Measurements from ENCODE around the gene KCTD5.
"Not testable (repeated sequence)": the region's sequence is repeated elsewhere in the genome, so short reads cannot be mapped to it uniquely, and the experiment has no call there.

KCTD5 gene

DNA sequence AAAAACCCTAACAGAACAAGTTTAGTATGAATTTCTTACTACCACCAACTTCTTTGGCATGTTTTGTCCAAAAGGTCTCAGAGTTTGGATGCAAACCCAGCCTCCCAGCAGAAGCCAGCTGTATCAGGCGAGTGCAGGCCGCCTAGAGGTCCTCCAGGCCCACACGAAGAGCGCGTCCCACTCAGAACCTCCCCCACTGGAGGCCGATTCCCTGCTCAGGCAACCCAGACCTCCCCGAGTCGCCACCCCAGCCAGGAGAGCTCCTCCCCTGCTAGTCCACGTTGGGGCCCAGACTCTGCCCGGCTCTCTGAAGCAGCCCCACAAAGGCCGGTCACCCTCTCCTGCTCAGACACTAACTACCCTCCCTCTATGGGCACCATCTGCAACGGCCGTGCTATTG, 28.4 kb upstream of the KCTD5 start:
- not testable (repeated sequence) for H3K9me3 ChIP-seq (ENCODE audit: insufficient read depth, low read length); H3K9me2 ChIP-seq (replicated peaks; ENCODE audit: insufficient read depth, low read length); H3K27ac ChIP-seq (ENCODE audit: low read depth, low read length); H3K4me3 ChIP-seq (ENCODE audit: insufficient read depth, low read length, poor library complexity, severe bottlenecking); H3K9ac ChIP-seq (ENCODE audit: low read length); H3K4me2 ChIP-seq (ENCODE audit: low read depth, low read length, poor library complexity, severe bottlenecking); H4K20me1 ChIP-seq (ENCODE audit: low read depth, low read length); H3K79me2 ChIP-seq (ENCODE audit: insufficient read depth, low read length); H2AFZ ChIP-seq (ENCODE audit: low read depth, low read length, severe bottlenecking); H3K36me3 ChIP-seq (ENCODE audit: low read length); H3K27me3 ChIP-seq (ENCODE audit: low read length); H3F3A ChIP-seq (ENCODE audit: insufficient read depth)

- H3K79me2 ChIP-seq (ENCODE audit: insufficient read depth, low read length); H3F3A ChIP-seq (ENCODE audit: insufficient read depth); H3K9me2 ChIP-seq (replicated peaks; ENCODE audit: insufficient read depth, low read length); H3K9ac ChIP-seq (ENCODE audit: low read length); H4K20me1 ChIP-seq (ENCODE audit: low read depth, low read length); H3K27me3 ChIP-seq (ENCODE audit: low read length); H3K36me3 ChIP-seq (ENCODE audit: low read length); H3K4me3 ChIP-seq (ENCODE audit: insufficient read depth, low read length, poor library complexity, severe bottlenecking); H3K4me2 ChIP-seq (ENCODE audit: low read depth, low read length, poor library complexity, severe bottlenecking); H3K9me3 ChIP-seq (ENCODE audit: insufficient read depth, low read length); H2AFZ ChIP-seq (ENCODE audit: low read depth, low read length, severe bottlenecking); H3K27ac ChIP-seq (ENCODE audit: low read depth, low read length): not testable (repeated sequence)
Observed at GRCh38 chr16:2654949-2655348, 27.4 kb upstream of the KCTD5 start.

- H3K27me3 ChIP-seq (ENCODE audit: low read length), result no peaks in the 10 kb centered on the region
- H3K9ac ChIP-seq (ENCODE audit: low read length), result no peak overlapping the region
- no peak for TF ChIP-seq CTCF (IDR thresholded peaks at IDR 0.05; ENCODE audit: insufficient read depth, low read length, poor library complexity, severe bottlenecking)
- no peak for TF ChIP-seq EZH2phosphoT487 (conservative IDR thresholded peaks at IDR 0.05; ENCODE audit: low read length)
- no peaks in the 10 kb centered on the region for H3K79me2 ChIP-seq (ENCODE audit: insufficient read depth, low read length)
- H4K20me1 ChIP-seq (ENCODE audit: low read depth, low read length), result no peaks in the 10 kb centered on the region
- H3K9me2 ChIP-seq (replicated peaks; ENCODE audit: insufficient read depth, low read length), result no peaks in the 10 kb centered on the region
- H3K4me3 ChIP-seq (ENCODE audit: insufficient read depth, low read length, poor library complexity, severe bottlenecking), result no peak overlapping the region
- no peaks in the 10 kb centered on the region for H3F3A ChIP-seq (ENCODE audit: insufficient read depth)
- no peak overlapping the region for H3K4me2 ChIP-seq (ENCODE audit: low read depth, low read length, poor library complexity, severe bottlenecking)
- H3K27ac ChIP-seq (ENCODE audit: low read depth, low read length), result no peak overlapping the region
- H3K9me3 ChIP-seq (ENCODE audit: insufficient read depth, low read length), result no peaks in the 10 kb centered on the region
- H2AFZ ChIP-seq (ENCODE audit: low read depth, low read length, severe bottlenecking), result no peak overlapping the region
- H3K36me3 ChIP-seq (ENCODE audit: low read length), result no peaks in the 10 kb centered on the region
Observed at GRCh38 chr16:2656985-2657384, 25.3 kb upstream of the KCTD5 start.

- not testable (repeated sequence) for H3K4me3 ChIP-seq (ENCODE audit: insufficient read depth, low read length, poor library complexity, severe bottlenecking); H3K9me3 ChIP-seq (ENCODE audit: insufficient read depth, low read length); H3K9ac ChIP-seq (ENCODE audit: low read length); H2AFZ ChIP-seq (ENCODE audit: low read depth, low read length, severe bottlenecking); H3K79me2 ChIP-seq (ENCODE audit: insufficient read depth, low read length); H3K27ac ChIP-seq (ENCODE audit: low read depth, low read length); H3K27me3 ChIP-seq (ENCODE audit: low read length); H3K4me2 ChIP-seq (ENCODE audit: low read depth, low read length, poor library complexity, severe bottlenecking); H3K9me2 ChIP-seq (replicated peaks; ENCODE audit: insufficient read depth, low read length); H3K36me3 ChIP-seq (ENCODE audit: low read length); H4K20me1 ChIP-seq (ENCODE audit: low read depth, low read length); H3F3A ChIP-seq (ENCODE audit: insufficient read depth)
Observed at GRCh38 chr16:2657803-2658202, 24.5 kb upstream of the KCTD5 start.

DNA sequence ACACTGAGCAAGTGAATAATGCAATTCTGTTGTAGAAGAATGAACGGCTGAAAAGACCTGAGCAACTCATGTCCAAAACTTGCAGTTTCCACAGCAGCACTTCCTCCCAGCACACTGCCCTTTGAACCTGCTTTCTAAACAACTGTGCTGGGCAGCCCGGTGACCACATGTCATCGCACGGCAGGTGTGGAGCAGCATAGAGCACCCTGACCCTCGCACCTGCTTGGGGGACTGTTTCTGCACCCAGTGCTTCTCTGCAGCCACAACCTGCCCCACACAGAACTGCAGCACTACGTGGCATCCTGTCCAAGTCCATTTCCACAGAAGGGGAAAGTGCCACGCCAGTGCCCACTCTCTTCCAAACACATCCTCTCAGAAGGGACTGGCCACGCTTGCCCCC, 22.8 kb upstream of the KCTD5 start:
- H3K9me2 ChIP-seq (replicated peaks; ENCODE audit: insufficient read depth, low read length); H3K4me2 ChIP-seq (ENCODE audit: low read depth, low read length, poor library complexity, severe bottlenecking); H3K9me3 ChIP-seq (ENCODE audit: insufficient read depth, low read length); H4K20me1 ChIP-seq (ENCODE audit: low read depth, low read length); H3K36me3 ChIP-seq (ENCODE audit: low read length); H3K9ac ChIP-seq (ENCODE audit: low read length); H3F3A ChIP-seq (ENCODE audit: insufficient read depth); H3K79me2 ChIP-seq (ENCODE audit: insufficient read depth, low read length); H2AFZ ChIP-seq (ENCODE audit: low read depth, low read length, severe bottlenecking); H3K27ac ChIP-seq (ENCODE audit: low read depth, low read length); H3K4me3 ChIP-seq (ENCODE audit: insufficient read depth, low read length, poor library complexity, severe bottlenecking); H3K27me3 ChIP-seq (ENCODE audit: low read length): not testable (repeated sequence)

GRCh38 chr16:2660014-2660662, 22.2 kb upstream of the KCTD5 start:
- H3K27ac ChIP-seq (ENCODE audit: low read depth, low read length); H3K79me2 ChIP-seq (ENCODE audit: insufficient read depth, low read length); H3K4me3 ChIP-seq (ENCODE audit: insufficient read depth, low read length, poor library complexity, severe bottlenecking); H3K9me3 ChIP-seq (ENCODE audit: insufficient read depth, low read length); H3K27me3 ChIP-seq (ENCODE audit: low read length); H3K9ac ChIP-seq (ENCODE audit: low read length); H3K4me2 ChIP-seq (ENCODE audit: low read depth, low read length, poor library complexity, severe bottlenecking); H2AFZ ChIP-seq (ENCODE audit: low read depth, low read length, severe bottlenecking); H3K9me2 ChIP-seq (replicated peaks; ENCODE audit: insufficient read depth, low read length); H3K36me3 ChIP-seq (ENCODE audit: low read length); H3F3A ChIP-seq (ENCODE audit: insufficient read depth); H4K20me1 ChIP-seq (ENCODE audit: low read depth, low read length): not testable (repeated sequence)

Measured in SU-DHL-6 (cell line).